Mesothelial cell of epicardium (in vitro differentiated cells): ENCODE data around the gene WNK4. TPM values are rescaled to one million over a fixed set of nuclear protein-coding genes. Genes with fewer than 3 reads are reported as not detected.

Experiments used
- DNase-seq, 2 experiments: peaks; one replicate each; pipeline ENCODE4 v3.0.0; 2021; ENCODE audit warnings: low spot score in 2 of 2; ENCODE audit not compliant: unreplicated experiment in 2 of 2
- H3K27ac Mint-ChIP-seq: 2 replicates; pipeline ENCODE4 v1.8.0; 2021; ENCODE audit warnings: mixed read lengths
- H3K27me3 Mint-ChIP-seq: 2 replicates; pipeline ENCODE4 v1.8.0; 2021; ENCODE audit warnings: low read depth, mixed read lengths
- H3K36me3 Mint-ChIP-seq: 2 replicates; pipeline ENCODE4 v1.8.0; 2021; ENCODE audit warnings: mixed read lengths
- H3K4me1 Mint-ChIP-seq: 2 replicates; pipeline ENCODE4 v1.8.0; 2021; ENCODE audit warnings: mixed read lengths
- H3K4me3 Mint-ChIP-seq: 2 replicates; pipeline ENCODE4 v1.8.0; 2021; ENCODE audit warnings: mild to moderate bottlenecking, moderate library complexity, mixed read lengths
- H3K9me3 Mint-ChIP-seq: 2 replicates; pipeline ENCODE4 v1.8.0; 2021; ENCODE audit warnings: mixed read lengths
- total RNA-seq: library from RNA; stranded (reverse); gene quantifications from 3 replicates; pipeline ENCODE4 v1.2.1, GENCODE V29; 2021
- TF ChIP-seq, protein P1 (sequence below): fragments of 200-600 bp; sonication (generic); IDR thresholded peaks from one replicate; pipeline ENCODE4 v1.5.0; 2021; ENCODE audit warnings: antibody characterized with exemption; ENCODE audit not compliant: unreplicated experiment

The WNK4 gene
- total RNA-seq, 1 donor from 2014 or later = 1.7 TPM

DNA sequence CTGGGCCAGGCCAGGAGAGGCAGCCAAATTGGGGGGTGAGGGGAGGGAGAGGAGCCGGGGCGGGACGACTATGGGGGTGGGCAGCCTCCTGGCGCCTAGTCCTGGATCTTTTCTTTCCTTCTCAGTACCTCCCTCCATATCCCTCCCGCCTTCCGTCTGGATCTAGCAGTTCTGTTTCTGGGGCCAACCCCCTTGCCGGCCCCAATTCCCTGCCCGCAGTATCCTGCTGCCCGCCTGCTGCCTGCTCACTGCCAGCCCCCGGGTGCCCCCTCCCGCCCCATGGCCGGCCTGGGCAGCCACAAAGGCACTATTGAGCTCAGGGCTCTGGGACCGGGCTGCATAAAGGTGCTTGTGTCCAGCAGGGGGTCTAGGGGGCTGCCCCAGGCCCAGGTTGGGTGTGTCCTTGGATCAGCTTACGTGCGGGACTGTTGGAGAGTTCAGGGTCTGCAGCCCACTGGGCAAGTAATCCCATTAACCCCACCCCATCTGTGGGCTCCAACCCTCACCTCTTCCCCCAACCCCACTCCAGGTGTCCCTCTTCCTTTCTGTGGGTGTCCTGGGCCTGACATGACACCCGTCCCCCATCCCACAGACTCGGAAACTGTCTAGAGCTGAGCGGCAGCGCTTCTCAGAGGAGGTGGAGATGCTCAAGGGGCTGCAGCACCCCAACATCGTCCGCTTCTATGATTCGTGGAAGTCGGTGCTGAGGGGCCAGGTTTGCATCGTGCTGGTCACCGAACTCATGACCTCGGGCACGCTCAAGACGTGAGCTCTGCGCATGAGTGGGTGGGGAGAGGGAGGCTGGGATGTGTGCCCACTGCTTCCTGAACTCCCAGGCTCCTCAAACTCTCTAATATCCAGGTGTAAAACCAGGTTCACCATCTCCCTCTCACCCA lies 2.0 kb downstream of the WNK4 start:
- Mint-ChIP-seq H3K27ac (no peak overlapping the region), H3K9me3 (no peaks in the 10 kb centered on the region), H3K4me3 (no peak overlapping the region), H3K36me3 (peaks cover 7% of the 10 kb centered on the region), H3K4me1 (peaks cover 6% of the 10 kb centered on the region), H3K27me3 (peaks cover 54% of the 10 kb centered on the region)
- TF ChIP-seq, protein P1, sequence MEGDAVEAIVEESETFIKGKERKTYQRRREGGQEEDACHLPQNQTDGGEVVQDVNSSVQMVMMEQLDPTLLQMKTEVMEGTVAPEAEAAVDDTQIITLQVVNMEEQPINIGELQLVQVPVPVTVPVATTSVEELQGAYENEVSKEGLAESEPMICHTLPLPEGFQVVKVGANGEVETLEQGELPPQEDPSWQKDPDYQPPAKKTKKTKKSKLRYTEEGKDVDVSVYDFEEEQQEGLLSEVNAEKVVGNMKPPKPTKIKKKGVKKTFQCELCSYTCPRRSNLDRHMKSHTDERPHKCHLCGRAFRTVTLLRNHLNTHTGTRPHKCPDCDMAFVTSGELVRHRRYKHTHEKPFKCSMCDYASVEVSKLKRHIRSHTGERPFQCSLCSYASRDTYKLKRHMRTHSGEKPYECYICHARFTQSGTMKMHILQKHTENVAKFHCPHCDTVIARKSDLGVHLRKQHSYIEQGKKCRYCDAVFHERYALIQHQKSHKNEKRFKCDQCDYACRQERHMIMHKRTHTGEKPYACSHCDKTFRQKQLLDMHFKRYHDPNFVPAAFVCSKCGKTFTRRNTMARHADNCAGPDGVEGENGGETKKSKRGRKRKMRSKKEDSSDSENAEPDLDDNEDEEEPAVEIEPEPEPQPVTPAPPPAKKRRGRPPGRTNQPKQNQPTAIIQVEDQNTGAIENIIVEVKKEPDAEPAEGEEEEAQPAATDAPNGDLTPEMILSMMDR = no peak
- no peak for DNase-seq

DNA sequence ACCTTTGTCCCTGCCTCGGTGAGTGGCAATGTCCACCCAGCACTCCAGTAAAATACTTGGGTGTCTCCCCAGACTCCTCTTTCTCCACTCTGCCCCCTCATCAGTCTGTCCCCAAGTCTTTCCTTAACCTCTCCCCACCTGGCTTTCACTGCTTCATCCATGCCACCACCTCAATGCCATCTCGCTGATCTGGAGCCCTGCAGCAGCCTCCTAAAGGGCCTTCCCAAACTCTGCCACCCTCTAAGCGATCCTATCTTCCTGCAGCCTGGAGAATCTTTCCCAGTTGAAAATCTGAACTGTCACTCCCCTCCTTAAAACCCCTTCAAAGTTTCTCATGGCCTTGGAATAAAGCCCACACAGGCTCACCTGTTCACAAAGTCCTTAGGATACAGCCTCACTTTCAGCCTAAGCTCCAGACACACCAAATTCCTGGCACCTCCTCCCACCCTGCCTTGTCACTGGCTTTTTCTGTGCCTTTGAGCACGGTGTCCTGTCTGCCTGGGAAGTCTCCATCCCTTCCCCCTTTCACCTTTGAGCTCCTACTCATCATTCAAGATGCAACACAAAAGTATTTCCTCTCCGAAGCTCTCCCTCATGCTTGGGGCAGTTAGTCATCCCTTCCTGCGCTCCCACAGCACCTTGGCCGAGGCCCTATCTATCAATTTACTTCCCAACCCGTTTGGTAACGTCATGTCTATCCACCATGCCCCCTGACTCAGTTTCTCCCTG lies 2.8 kb downstream of the WNK4 start:
- H3K27me3 Mint-ChIP-seq = peaks cover 61% of the 10 kb centered on the region
- DNase-seq = no peak
- H3K4me1 Mint-ChIP-seq = peaks cover 6% of the 10 kb centered on the region
- H3K36me3 Mint-ChIP-seq = peaks cover 3% of the 10 kb centered on the region
- H3K27ac Mint-ChIP-seq = no peak overlapping the region
- no peaks in the 10 kb centered on the region for H3K9me3 Mint-ChIP-seq
- TF ChIP-seq, protein P1 = no peak
- H3K4me3 Mint-ChIP-seq = no peak overlapping the region

DNA sequence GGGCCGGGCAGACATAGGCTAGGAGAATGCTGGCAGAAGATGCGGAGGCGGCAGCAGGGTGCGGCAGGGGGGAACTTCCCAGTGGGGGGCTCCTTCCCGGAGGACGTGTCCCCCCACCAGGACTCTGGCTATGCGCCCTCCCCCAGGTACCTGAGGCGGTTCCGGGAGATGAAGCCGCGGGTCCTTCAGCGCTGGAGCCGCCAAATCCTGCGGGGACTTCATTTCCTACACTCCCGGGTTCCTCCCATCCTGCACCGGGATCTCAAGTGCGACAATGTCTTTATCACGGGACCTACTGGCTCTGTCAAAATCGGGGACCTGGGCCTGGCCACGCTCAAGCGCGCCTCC lies 3.4 kb downstream of the WNK4 start:
- H3K4me3 Mint-ChIP-seq = no peak overlapping the region
- H3K9me3 Mint-ChIP-seq = no peaks in the 10 kb centered on the region
- no peak overlapping the region for H3K27ac Mint-ChIP-seq
- H3K4me1 Mint-ChIP-seq = peaks cover 6% of the 10 kb centered on the region
- peaks cover 61% of the 10 kb centered on the region for H3K27me3 Mint-ChIP-seq
- TF ChIP-seq, protein P1 = no peak
- DNase-seq = no peak
- no peaks in the 10 kb centered on the region for H3K36me3 Mint-ChIP-seq

DNA sequence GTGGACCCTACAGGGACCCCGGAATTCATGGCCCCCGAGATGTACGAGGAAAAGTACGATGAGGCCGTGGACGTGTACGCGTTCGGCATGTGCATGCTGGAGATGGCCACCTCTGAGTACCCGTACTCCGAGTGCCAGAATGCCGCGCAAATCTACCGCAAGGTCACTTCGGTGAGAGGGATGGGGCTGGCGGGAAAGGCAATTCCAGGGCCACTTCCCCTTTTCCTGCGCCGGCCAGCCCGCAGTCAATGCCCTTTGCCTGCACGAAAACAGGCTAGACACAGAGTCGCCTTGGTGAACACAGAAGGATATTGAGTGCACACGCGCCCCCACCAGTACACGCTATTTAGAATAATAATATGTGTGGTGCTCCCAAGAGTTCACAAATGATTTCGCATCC lies 4.0 kb downstream of the WNK4 start:
- Mint-ChIP-seq H3K27ac (no peak overlapping the region), H3K36me3 (no peaks in the 10 kb centered on the region), H3K4me3 (no peak overlapping the region), H3K27me3 (peaks cover 61% of the 10 kb centered on the region), H3K4me1 (peaks cover 6% of the 10 kb centered on the region), H3K9me3 (no peaks in the 10 kb centered on the region)
- no peak for DNase-seq
- TF ChIP-seq, protein P1 = no peak

DNA sequence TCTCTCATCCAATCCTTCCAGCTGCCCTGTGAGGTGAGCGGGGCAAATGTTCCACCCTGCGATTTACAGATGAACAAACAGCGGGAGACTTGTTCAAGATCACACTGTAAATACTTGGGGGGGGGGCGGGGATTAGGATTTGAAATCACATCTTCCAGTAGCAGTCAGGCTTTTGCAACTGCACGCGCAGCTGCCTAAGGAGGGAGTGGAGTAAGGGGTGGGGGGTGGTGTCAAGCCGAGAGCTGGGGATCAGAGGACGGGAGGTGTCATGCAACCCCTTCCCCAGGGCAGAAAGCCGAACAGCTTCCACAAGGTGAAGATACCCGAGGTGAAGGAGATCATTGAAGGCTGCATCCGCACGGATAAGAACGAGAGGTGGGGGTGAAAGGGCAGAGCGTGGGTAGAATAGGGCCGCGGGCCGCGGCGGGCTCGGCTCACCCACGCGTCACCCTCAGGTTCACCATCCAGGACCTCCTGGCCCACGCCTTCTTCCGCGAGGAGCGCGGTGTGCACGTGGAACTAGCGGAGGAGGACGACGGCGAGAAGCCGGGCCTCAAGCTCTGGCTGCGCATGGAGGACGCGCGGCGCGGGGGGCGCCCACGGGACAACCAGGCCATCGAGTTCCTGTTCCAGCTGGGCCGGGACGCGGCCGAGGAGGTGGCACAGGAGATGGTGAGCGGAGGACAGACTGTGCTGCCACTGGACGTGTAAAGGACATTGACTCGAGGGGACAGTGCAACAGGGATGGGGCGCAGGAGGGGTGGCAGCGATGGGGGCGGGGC lies 4.6 kb downstream of the WNK4 start:
- DNase-seq = no peak
- no peaks in the 10 kb centered on the region for H3K9me3 Mint-ChIP-seq
- H3K27ac Mint-ChIP-seq = no peak overlapping the region
- TF ChIP-seq, protein P1 = no peak
- peaks cover 6% of the 10 kb centered on the region for H3K4me1 Mint-ChIP-seq
- peaks cover 59% of the 10 kb centered on the region for H3K27me3 Mint-ChIP-seq
- no peaks in the 10 kb centered on the region for H3K36me3 Mint-ChIP-seq
- H3K4me3 Mint-ChIP-seq = no peak overlapping the region
